Smooth muscle cell (in vitro differentiated cells): ENCODE measurements around the gene GLB1L2. TPM values are rescaled to one million over a fixed set of nuclear protein-coding genes. Genes with fewer than 3 reads are reported as not detected.

Source experiments
- DNase-seq: peaks from one replicate; lab custom pipeline; 2025; ENCODE audit not compliant: unreplicated experiment; lab: John Stamatoyannopoulos, UW
- H2AFZ ChIP-seq: fragments of 200-600 bp; sonication (generic); 2 replicates; pipeline ENCODE4 v1.6.0; 2016; ENCODE audit warnings: antibody characterized with exemption, low read depth, mild to moderate bottlenecking
- H3F3A ChIP-seq: fragments of 200-600 bp; sonication (generic); 2 replicates; pipeline ENCODE4 v1.6.0; 2017; ENCODE audit warnings: antibody characterized with exemption, low read depth
- H3K27ac ChIP-seq: fragments of 200-600 bp; sonication (generic); 2 replicates; pipeline ENCODE4 v1.5.1; 2016; ENCODE audit warnings: low read depth, mild to moderate bottlenecking
- H3K27me3 ChIP-seq: fragments of 200-600 bp; sonication (generic); 2 replicates; pipeline ENCODE4 v1.6.1; 2016; ENCODE audit warnings: low read depth, mild to moderate bottlenecking
- H3K36me3 ChIP-seq: fragments of 200-600 bp; sonication (generic); 2 replicates; pipeline ENCODE4 v1.5.1; 2016; ENCODE audit warnings: low read depth
- H3K4me1 ChIP-seq: fragments of 200-600 bp; sonication (generic); 2 replicates; pipeline ENCODE4 v1.5.1; 2016; ENCODE audit warnings: low read depth
- H3K4me2 ChIP-seq: fragments of 200-600 bp; sonication (generic); 2 replicates; pipeline ENCODE4 v1.6.0; 2016; ENCODE audit warnings: mild to moderate bottlenecking
- H3K4me3 ChIP-seq: fragments of 200-600 bp; sonication (generic); 2 replicates; pipeline ENCODE4 v1.5.1; 2016; ENCODE audit warnings: mild to moderate bottlenecking
- H3K79me2 ChIP-seq: fragments of 200-600 bp; sonication (generic); 2 replicates; pipeline ENCODE4 v1.6.0; 2016; ENCODE audit warnings: low read depth, mild to moderate bottlenecking
- H3K9ac ChIP-seq: fragments of 200-600 bp; sonication (generic); 2 replicates; pipeline ENCODE4 v1.6.0; 2016; ENCODE audit warnings: low read depth
- H3K9me3 ChIP-seq: fragments of 200-600 bp; sonication (generic); replicated peaks from 2 replicates; pipeline ENCODE4 v1.5.1; 2016; ENCODE audit warnings: low read depth
- H4K20me1 ChIP-seq: fragments of 200-600 bp; sonication (generic); 2 replicates; pipeline ENCODE4 v1.6.0; 2016; ENCODE audit warnings: low read depth
- CTCF ChIP-seq: fragments of 200-600 bp; sonication (generic); IDR thresholded peaks from 2 replicates; pipeline ENCODE4 v1.5.1; 2017; ENCODE audit warnings: borderline replicate concordance, mild to moderate bottlenecking, antibody characterized with exemption; ENCODE audit not compliant: insufficient read depth, poor library complexity, severe bottlenecking
- WGBS: methylation state at CpG from one replicate; pipeline ENCODE4 v1.1.7; 2016; ENCODE audit warnings: low lambda C conversion rate; 5-methylcytosine and 5-hydroxymethylcytosine counted together
- polyA plus RNA-seq: library from polyadenylated mRNA; unstranded; fragments of >200 nt; fragmentation: Nextera tagmentation; extraction: Ambion mirVana; gene quantifications from 2 replicates; pipeline ENCODE4 v1.2.1, GENCODE V29; 2016
- total RNA-seq: library from RNA; depleted of rRNA; stranded (reverse); fragments of >200 nt; gene quantifications from 2 replicates; pipeline ENCODE4 v1.2.3, GENCODE V29; 2014

The GLB1L2 gene
- total and polyA plus RNA-seq, 2 experiments from 2014 or later: 0.40 to 0.83 TPM

GRCh38 chr11:134290646-134291045 lies 41.1 kb upstream of the GLB1L2 start:
- 94% methylated on average over 7 of the region's 7 CpGs for WGBS
- H3K27me3 ChIP-seq: no peaks in the 10 kb centered on the region
- H3K79me2 ChIP-seq: no peaks in the 10 kb centered on the region
- H3K9ac ChIP-seq: no peak overlapping the region
- no peaks in the 10 kb centered on the region for H4K20me1 ChIP-seq
- no peaks in the 10 kb centered on the region for H3K4me1 ChIP-seq
- no peak overlapping the region for H2AFZ ChIP-seq
- TF ChIP-seq CTCF: no peak
- no peak overlapping the region for H3K4me3 ChIP-seq
- no peaks in the 10 kb centered on the region for H3K9me3 ChIP-seq
- H3K4me2 ChIP-seq: no peak overlapping the region
- no peaks in the 10 kb centered on the region for H3K36me3 ChIP-seq
- H3F3A ChIP-seq: no peaks in the 10 kb centered on the region
- no peak for DNase-seq
- H3K27ac ChIP-seq: no peak overlapping the region

- DNase-seq: no peak
- TF ChIP-seq CTCF: no peak
- Histone ChIP-seq H3K4me3 (no peak overlapping the region), H3K27ac (no peak overlapping the region), H3K4me2 (no peak overlapping the region), H3K9ac (no peak overlapping the region), H3K9me3 (no peaks in the 10 kb centered on the region), H3K36me3 (no peaks in the 10 kb centered on the region), H2AFZ (no peak overlapping the region), H3K79me2 (no peaks in the 10 kb centered on the region), H3K27me3 (no peaks in the 10 kb centered on the region), H4K20me1 (no peaks in the 10 kb centered on the region), H3K4me1 (no peaks in the 10 kb centered on the region), H3F3A (no peaks in the 10 kb centered on the region)
- WGBS: 77% methylated on average over 6 of the region's 6 CpGs
Measured at GRCh38 chr11:134291196-134291595, 40.6 kb upstream of the GLB1L2 start.

GRCh38 chr11:134292661-134293060 lies 39.1 kb upstream of the GLB1L2 start:
- H3K9me3 ChIP-seq: no peaks in the 10 kb centered on the region
- no peak for DNase-seq
- no peak overlapping the region for H3K4me3 ChIP-seq
- no peaks in the 10 kb centered on the region for H3F3A ChIP-seq
- H3K79me2 ChIP-seq: no peaks in the 10 kb centered on the region
- H3K27ac ChIP-seq: no peak overlapping the region
- TF ChIP-seq CTCF: no peak
- no peaks in the 10 kb centered on the region for H3K27me3 ChIP-seq
- no peak overlapping the region for H2AFZ ChIP-seq
- no peak overlapping the region for H3K4me2 ChIP-seq
- H4K20me1 ChIP-seq: no peaks in the 10 kb centered on the region
- WGBS: 84% methylated on average over 15 of the region's 15 CpGs
- H3K9ac ChIP-seq: no peak overlapping the region
- H3K4me1 ChIP-seq: no peaks in the 10 kb centered on the region
- H3K36me3 ChIP-seq: no peaks in the 10 kb centered on the region
